Natural killer cell treated with Interleukin-12 subunit alpha and Interleukin-12 subunit beta and Interleukin-15 and Interleukin-18, amount 100 ng/mL, for 72 hours (primary cell): ENCODE measurements around the gene DDB1. TPM values are rescaled to one million over a fixed set of nuclear protein-coding genes. Genes with fewer than 3 reads are reported as not detected.

Source experiments
- ATAC-seq, 2 donors: fragments of 150-1000 bp; cut with Tn5 transposase in 1 of 2; sonication (Bioruptor Pico), chemical (Tn5 transposase) in 1 of 2; 2 replicates each; pipeline ENCODE4 v1.10.0; 2021
- DNase-seq: peaks from one replicate; pipeline ENCODE4 v3.0.0; 2022; ENCODE audit warnings: low spot score
- H3K27ac Mint-ChIP-seq, 2 donors: 1 replicate in 1 of 2; 2 replicates in 1 of 2; pipeline ENCODE4 v1.8.0; 2022; ENCODE audit warnings: mixed read lengths in 2 of 2, mild to moderate bottlenecking in 1 of 2, moderate library complexity in 1 of 2
- H3K27me3 Mint-ChIP-seq, 2 donors: 1 replicate in 1 of 2; 2 replicates in 1 of 2; pipeline ENCODE4 v1.8.0; 2022; ENCODE audit warnings: mixed read lengths in 2 of 2
- H3K36me3 Mint-ChIP-seq: one replicate; pipeline ENCODE4 v1.8.0; 2022; ENCODE audit warnings: mixed read lengths
- H3K4me1 Mint-ChIP-seq, 2 donors: 1 replicate in 1 of 2; 2 replicates in 1 of 2; pipeline ENCODE4 v1.8.0; 2022; ENCODE audit warnings: low read depth in 2 of 2, mixed read lengths in 2 of 2, mild to moderate bottlenecking in 1 of 2
- H3K4me3 Mint-ChIP-seq: one replicate; pipeline ENCODE4 v1.8.0; 2022; ENCODE audit warnings: mixed read lengths
- H3K9me3 Mint-ChIP-seq: 2 replicates; pipeline ENCODE4 v1.8.0; 2022; ENCODE audit warnings: mixed read lengths
- total RNA-seq, 2 donors: library from RNA; stranded (reverse); gene quantifications; one replicate each; pipeline ENCODE4 v1.2.3, GENCODE V29; 2022

Gene DDB1
- 100 to 1,000 TPM; 241 to 276 TPM for total RNA-seq

- DNase-seq (peak; percentile 98), ATAC-seq (peak; percentile 97 to 98)
- H3K36me3 Mint-ChIP-seq = peaks cover 14% of the 10 kb centered on the region
- H3K4me3 Mint-ChIP-seq = peak within 1 kb of the TSS; percentile 99
- H3K27ac Mint-ChIP-seq = peak within 1 kb of the TSS; percentile 98
- H3K9me3 Mint-ChIP-seq = no peaks in the 10 kb centered on the region
- H3K27me3 Mint-ChIP-seq = no peaks in the 10 kb centered on the region
- peaks cover 43 to 45% of the 10 kb centered on the region in 2 donors for H3K4me1 Mint-ChIP-seq
Observed at GRCh38 chr11:61332797-61333549, at the start of gene DDB1, which contains the start of gene TKFC. Gene DDB1 (minus strand): TSS chr11:61333105. CDS start chr11:61332968, 137 bp downstream. Gene TKFC (plus strand): TSS chr11:61333228. CDS start chr11:61334729, 1,501 bp downstream.

GRCh38 chr11:61380884-61381283 is 48.0 kb upstream of the DDB1 start:
- no peak for ATAC-seq
- Mint-ChIP-seq H3K27ac (no peak overlapping the region), H3K36me3 (peaks cover 6% of the 10 kb centered on the region), H3K4me3 (no peak overlapping the region), H3K4me1 (peaks cover 3 to 7% of the 10 kb centered on the region in 2 donors), H3K9me3 (no peaks in the 10 kb centered on the region), H3K27me3 (no peaks in the 10 kb centered on the region)
- DNase-seq = no peak

GRCh38 chr11:61378713-61379313 is 45.9 kb upstream of the DDB1 start:
- Mint-ChIP-seq H3K27me3 (no peaks in the 10 kb centered on the region), H3K27ac (no peak overlapping the region), H3K4me1 (no peaks in the 10 kb centered on the region), H3K4me3 (no peak overlapping the region), H3K9me3 (no peaks in the 10 kb centered on the region), H3K36me3 (peaks cover 6% of the 10 kb centered on the region)
- no peak for ATAC-seq
- DNase-seq = no peak

GRCh38 chr11:61377461-61378160 is 44.7 kb upstream of the DDB1 start:
- H3K27ac Mint-ChIP-seq = no peak overlapping the region
- no peaks in the 10 kb centered on the region for H3K27me3 Mint-ChIP-seq

DNA sequence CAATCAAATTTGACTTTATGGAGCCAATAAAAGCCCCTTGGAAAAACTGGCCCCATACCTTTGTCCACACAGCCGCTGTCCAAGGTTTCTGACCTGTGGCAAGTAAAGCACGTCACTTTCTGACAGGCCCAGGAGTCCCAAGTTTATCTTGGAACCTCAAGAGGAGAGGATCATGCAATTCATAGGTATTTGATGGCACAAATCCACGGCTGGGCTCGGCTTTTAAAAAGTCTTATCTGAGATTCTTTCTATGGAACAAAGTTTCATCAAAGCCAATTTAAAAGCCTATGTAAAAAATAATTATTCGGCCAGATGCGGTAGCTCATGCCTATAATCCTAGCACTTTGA is 42.8 kb upstream of the DDB1 start:
- H3K36me3 Mint-ChIP-seq = peaks cover 6% of the 10 kb centered on the region
- H3K4me1 Mint-ChIP-seq = no peaks in the 10 kb centered on the region
- no peaks in the 10 kb centered on the region for H3K27me3 Mint-ChIP-seq
- no peaks in the 10 kb centered on the region for H3K9me3 Mint-ChIP-seq
- no peak overlapping the region for H3K4me3 Mint-ChIP-seq
- no peak for ATAC-seq
- no peak for DNase-seq
- no peak overlapping the region for H3K27ac Mint-ChIP-seq

More at GRCh38 chr11:61377461-61378160, 44.7 kb upstream of the DDB1 start:
- DNase-seq = no peak
- Mint-ChIP-seq H3K4me3 (no peak overlapping the region), H3K9me3 (no peaks in the 10 kb centered on the region), H3K4me1 (no peaks in the 10 kb centered on the region), H3K36me3 (peaks cover 6% of the 10 kb centered on the region)
- ATAC-seq = no peak

DNA sequence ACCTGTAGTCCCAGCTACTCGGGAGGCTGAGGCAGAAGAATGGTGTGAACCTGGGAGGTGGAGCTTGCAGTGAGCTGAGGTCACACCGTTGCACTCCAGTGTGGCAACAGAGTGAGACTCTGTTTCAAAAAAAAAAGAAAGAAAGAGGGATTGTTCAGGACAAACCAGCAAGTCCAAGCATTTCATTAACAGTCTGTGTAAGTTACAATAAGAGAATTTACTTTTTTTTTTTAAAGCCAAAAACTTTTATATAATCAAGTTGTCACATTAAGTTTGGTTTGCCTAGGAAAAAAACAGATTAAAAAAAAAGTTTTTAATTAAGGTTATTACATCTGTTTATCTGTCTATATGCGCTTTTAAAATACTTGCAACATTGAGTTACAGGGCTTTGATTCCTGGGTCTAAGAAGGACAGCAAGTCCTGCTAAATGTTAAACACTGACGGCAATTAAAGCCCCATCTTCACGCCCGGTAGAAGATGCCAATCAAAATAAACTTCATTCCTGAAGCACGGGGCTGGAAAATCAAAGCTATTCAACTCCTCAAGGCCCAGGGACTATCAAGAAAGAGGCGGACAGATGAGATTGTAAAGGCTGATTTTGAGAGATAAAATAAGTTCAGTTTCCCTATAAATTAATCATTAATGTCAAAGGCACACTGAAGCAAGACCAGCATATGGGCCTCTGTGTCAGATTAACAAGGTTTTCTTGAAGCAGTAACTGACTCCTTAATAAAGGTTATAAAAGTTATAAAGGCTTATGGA is 39.9 kb upstream of the DDB1 start:
- no peak overlapping the region for H3K27ac Mint-ChIP-seq
- H3K27me3 Mint-ChIP-seq = no peaks in the 10 kb centered on the region

GRCh38 chr11:61370349-61371005 is 37.6 kb upstream of the DDB1 start:
- peaks cover 0 to 6% of the 10 kb centered on the region in 2 donors for H3K4me1 Mint-ChIP-seq
- no peak overlapping the region for H3K27ac Mint-ChIP-seq
- DNase-seq (no peak), ATAC-seq (no peak)
- peaks cover 19% of the 10 kb centered on the region for H3K36me3 Mint-ChIP-seq
- no peaks in the 10 kb centered on the region for H3K9me3 Mint-ChIP-seq
- no peak overlapping the region for H3K4me3 Mint-ChIP-seq
- no peaks in the 10 kb centered on the region for H3K27me3 Mint-ChIP-seq

More for the DNA sequence above, 39.9 kb upstream of the DDB1 start:
- Mint-ChIP-seq H3K4me3 (no peak overlapping the region), H3K4me1 (peaks cover 0 to 6% of the 10 kb centered on the region in 2 donors), H3K36me3 (peaks cover 21% of the 10 kb centered on the region), H3K9me3 (no peaks in the 10 kb centered on the region)
- ATAC-seq (no peak), DNase-seq (no peak)

- ATAC-seq (no peak), DNase-seq (no peak)
- Mint-ChIP-seq H3K27me3 (no peaks in the 10 kb centered on the region), H3K4me3 (no peak overlapping the region), H3K27ac (no peak overlapping the region), H3K9me3 (no peaks in the 10 kb centered on the region), H3K36me3 (peaks cover 19% of the 10 kb centered on the region), H3K4me1 (peaks cover 0 to 6% of the 10 kb centered on the region in 2 donors)
Observed at GRCh38 chr11:61369372-61370348, 36.8 kb upstream of the DDB1 start.

DNA sequence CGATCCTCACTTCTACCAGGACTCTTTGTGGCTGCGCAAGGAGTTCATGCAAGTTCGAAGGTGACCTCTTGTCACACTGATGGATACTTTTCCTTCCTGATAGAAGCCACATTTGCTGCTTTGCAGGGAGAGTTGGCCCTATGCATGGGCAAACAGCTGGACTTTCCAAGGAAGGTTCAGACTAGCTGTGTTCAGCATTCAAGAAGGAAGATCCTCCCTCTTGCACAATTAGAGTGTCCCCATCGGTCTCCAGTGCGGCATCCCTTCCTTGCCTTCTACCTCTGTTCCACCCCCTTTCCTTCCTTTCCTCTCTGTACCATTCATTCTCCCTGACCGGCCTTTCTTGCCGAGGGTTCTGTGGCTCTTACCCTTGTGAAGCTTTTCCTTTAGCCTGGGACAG is 35.7 kb upstream of the DDB1 start:
- Mint-ChIP-seq H3K27ac (no peak overlapping the region), H3K4me1 (peaks cover 4 to 11% of the 10 kb centered on the region in 2 donors), H3K9me3 (no peaks in the 10 kb centered on the region), H3K36me3 (peaks cover 23% of the 10 kb centered on the region), H3K4me3 (no peak overlapping the region), H3K27me3 (no peaks in the 10 kb centered on the region)
- DNase-seq = no peak
- ATAC-seq = no peak

- ATAC-seq = no peak
- Mint-ChIP-seq H3K4me1 (peaks cover 14 to 23% of the 10 kb centered on the region in 2 donors), H3K27me3 (no peaks in the 10 kb centered on the region), H3K9me3 (no peaks in the 10 kb centered on the region), H3K27ac (no peak overlapping the region), H3K36me3 (peaks cover 25% of the 10 kb centered on the region), H3K4me3 (no peak overlapping the region)
- DNase-seq = no peak
Observed at GRCh38 chr11:61367406-61367805, 34.5 kb upstream of the DDB1 start.

DNA sequence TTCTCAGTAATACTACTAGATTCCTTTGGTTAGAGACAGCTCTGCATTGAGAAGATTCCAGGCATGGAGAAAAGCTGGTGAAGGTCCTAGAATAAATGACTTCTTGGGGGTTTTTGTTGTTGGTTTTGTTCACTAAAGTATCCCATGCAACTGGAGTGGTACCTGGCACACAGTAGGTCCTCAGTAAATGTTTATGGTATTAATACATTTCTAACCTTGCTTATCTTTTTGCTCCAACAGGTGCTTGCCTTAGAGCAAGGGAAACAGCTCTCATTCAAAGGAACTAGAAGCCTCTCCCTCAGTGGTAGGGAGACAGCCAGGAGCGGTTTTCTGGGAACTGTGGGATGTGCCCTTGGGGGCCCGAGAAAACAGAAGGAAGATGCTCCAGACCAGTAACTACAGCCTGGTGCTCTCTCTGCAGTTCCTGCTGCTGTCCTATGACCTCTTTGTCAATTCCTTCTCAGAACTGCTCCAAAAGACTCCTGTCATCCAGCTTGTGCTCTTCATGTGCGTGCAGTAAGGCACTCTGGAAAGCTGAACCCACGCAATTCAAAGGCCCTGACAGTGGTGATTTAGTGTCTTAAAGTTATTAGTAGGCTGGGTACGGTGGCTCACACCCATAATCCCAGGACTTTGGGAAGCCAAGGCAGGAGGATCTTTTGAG is 31.2 kb upstream of the DDB1 start:
- Mint-ChIP-seq H3K27me3 (no peaks in the 10 kb centered on the region), H3K4me3 (peak overlapping the region; percentile 98), H3K36me3 (peaks cover 21% of the 10 kb centered on the region), H3K27ac (peak overlapping the region in 1 of 2 donors; percentile 94), H3K9me3 (no peaks in the 10 kb centered on the region), H3K4me1 (peaks cover 24 to 28% of the 10 kb centered on the region in 2 donors)
- DNase-seq (no peak), ATAC-seq (no peak)

- H3K36me3 Mint-ChIP-seq = peaks cover 14% of the 10 kb centered on the region
- H3K9me3 Mint-ChIP-seq = no peaks in the 10 kb centered on the region
- H3K27me3 Mint-ChIP-seq = no peaks in the 10 kb centered on the region
- peaks cover 26 to 28% of the 10 kb centered on the region in 2 donors for H3K4me1 Mint-ChIP-seq
- H3K27ac Mint-ChIP-seq = peak overlapping the region; percentile 93 to 94
- ATAC-seq = peak in 1 of 2 donors; percentile 31
- peak overlapping the region; percentile 98 for H3K4me3 Mint-ChIP-seq
- DNase-seq = no peak
Observed at GRCh38 chr11:61362542-61362875, 29.6 kb upstream of the DDB1 start.
